SKM-1 treated with dmso at 0.1 percent for 144 hours (cell line): ENCODE measurements around the gene COL4A1.

ENCODE experiments used
- DNase-seq: peaks from one replicate; lab custom pipeline; 2025; ENCODE audit not compliant: unreplicated experiment; lab: John Stamatoyannopoulos, UW

COL4A1 gene

DNA sequence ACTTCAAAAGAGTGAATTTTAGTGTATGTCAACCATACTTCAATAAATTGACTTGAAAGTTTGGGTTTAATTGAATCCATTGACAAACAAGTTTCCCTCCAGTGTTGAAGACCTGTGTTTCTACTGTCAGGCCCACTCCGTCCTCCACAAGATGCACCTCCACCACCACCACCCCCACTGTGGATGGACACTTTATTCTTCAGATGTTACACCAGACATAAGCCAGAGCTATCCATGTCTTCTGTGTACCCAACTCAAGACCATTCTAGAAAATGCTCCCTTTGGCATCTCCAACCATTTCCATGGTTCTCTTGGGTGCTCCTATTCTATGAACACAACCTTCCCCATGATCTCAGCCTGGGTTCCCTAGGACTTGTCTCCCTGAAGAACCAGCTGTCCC lies 207.0 kb downstream of the COL4A1 start:
- DNase-seq: no peak
